NCI-H1694 (cell line): ENCODE measurements around the gene LPAR1.

ENCODE experiments used
- DNase-seq: peaks from one replicate; lab custom pipeline; 2025; lab: John Stamatoyannopoulos, UW

LPAR1 gene

GRCh38 chr9:111037356-111037707 lies 938 bp downstream of the LPAR1 start:
- DNase-seq: peak; percentile 0

GRCh38 chr9:111036946-111037345 lies 1.3 kb downstream of the LPAR1 start:
- no peak for DNase-seq

- DNase-seq: no peak
Measured at GRCh38 chr9:111036429-111036789, 1.9 kb downstream of the LPAR1 start.

GRCh38 chr9:111035543-111036428 lies 2.5 kb downstream of the LPAR1 start:
- no peak for DNase-seq

GRCh38 chr9:111034898-111035539 lies 3.3 kb downstream of the LPAR1 start:
- DNase-seq: no peak

GRCh38 chr9:111034170-111034897 lies 3.9 kb downstream of the LPAR1 start:
- no peak for DNase-seq

GRCh38 chr9:111030492-111030891 lies 7.8 kb downstream of the LPAR1 start:
- no peak for DNase-seq

GRCh38 chr9:111029260-111029659 lies 9.0 kb downstream of the LPAR1 start:
- DNase-seq: no peak

- DNase-seq: no peak
Measured at GRCh38 chr9:111027798-111028197, 10.5 kb downstream of the LPAR1 start.

GRCh38 chr9:111023128-111023527 lies 15.1 kb downstream of the LPAR1 start:
- no peak for DNase-seq

- DNase-seq: no peak
Measured at GRCh38 chr9:111020594-111020993, 17.7 kb downstream of the LPAR1 start.

- DNase-seq: no peak
Measured at GRCh38 chr9:111016426-111017045, 21.7 kb downstream of the LPAR1 start.

GRCh38 chr9:111016016-111016415 lies 22.3 kb downstream of the LPAR1 start:
- DNase-seq: no peak

GRCh38 chr9:111013707-111014106 lies 24.6 kb downstream of the LPAR1 start:
- DNase-seq: no peak

- DNase-seq: no peak
Measured at GRCh38 chr9:111013250-111013649, 25.0 kb downstream of the LPAR1 start.

GRCh38 chr9:111008158-111009075 lies 29.9 kb downstream of the LPAR1 start:
- no peak for DNase-seq

GRCh38 chr9:111005746-111006470 lies 32.4 kb downstream of the LPAR1 start:
- DNase-seq: no peak

GRCh38 chr9:111004936-111005335 lies 33.3 kb downstream of the LPAR1 start:
- no peak for DNase-seq

- DNase-seq: no peak
Measured at GRCh38 chr9:111003182-111003581, 35.1 kb downstream of the LPAR1 start.

- DNase-seq: no peak
Measured at GRCh38 chr9:111001526-111001925, 36.7 kb downstream of the LPAR1 start.

- no peak for DNase-seq
Measured at GRCh38 chr9:111000202-111000601, 38.1 kb downstream of the LPAR1 start.
